HUES64 (cell line): Measurements from ENCODE around the gene TMEM100.
A peak's percentile ranks its signal among the peaks of the same experiment; 100 is the strongest.

ENCODE experiments used
- H3K27ac ChIP-seq: 2 replicates; pipeline ENCODE4 v1.7.0; 2013; ENCODE audit warnings: low read depth, low read length, inconsistent platforms
- H3K27me3 ChIP-seq: 2 replicates; pipeline ENCODE4 v1.6.1; 2013; ENCODE audit warnings: mild to moderate bottlenecking, low read length; ENCODE audit not compliant: insufficient read depth
- H3K36me3 ChIP-seq: 2 replicates; pipeline ENCODE4 v1.6.1; 2013; ENCODE audit warnings: mild to moderate bottlenecking, low read length; ENCODE audit not compliant: insufficient read depth
- H3K4me1 ChIP-seq: 2 replicates; pipeline ENCODE4 v1.6.1; 2013; ENCODE audit warnings: mild to moderate bottlenecking, low read length, moderate library complexity; ENCODE audit not compliant: insufficient read depth
- H3K4me3 ChIP-seq: 2 replicates; pipeline ENCODE4 v1.5.1; 2013; ENCODE audit warnings: mild to moderate bottlenecking, low read length, moderate library complexity
- H3K9ac ChIP-seq: 2 replicates; pipeline ENCODE4 v1.6.1; 2013; ENCODE audit warnings: mild to moderate bottlenecking, low read depth, low read length
- H3K9me3 ChIP-seq: 2 replicates; pipeline ENCODE4 v1.6.1; 2013; ENCODE audit warnings: low read depth, low read length; ENCODE audit not compliant: insufficient read depth
- WGBS: fragments of 150-250, 120-280 bp; methylation state at CpG from one replicate; pipeline ENCODE4 v1.1.7; 2013; ENCODE audit warnings: missing lambda C conversion rate; 5-methylcytosine and 5-hydroxymethylcytosine counted together

Gene TMEM100

DNA sequence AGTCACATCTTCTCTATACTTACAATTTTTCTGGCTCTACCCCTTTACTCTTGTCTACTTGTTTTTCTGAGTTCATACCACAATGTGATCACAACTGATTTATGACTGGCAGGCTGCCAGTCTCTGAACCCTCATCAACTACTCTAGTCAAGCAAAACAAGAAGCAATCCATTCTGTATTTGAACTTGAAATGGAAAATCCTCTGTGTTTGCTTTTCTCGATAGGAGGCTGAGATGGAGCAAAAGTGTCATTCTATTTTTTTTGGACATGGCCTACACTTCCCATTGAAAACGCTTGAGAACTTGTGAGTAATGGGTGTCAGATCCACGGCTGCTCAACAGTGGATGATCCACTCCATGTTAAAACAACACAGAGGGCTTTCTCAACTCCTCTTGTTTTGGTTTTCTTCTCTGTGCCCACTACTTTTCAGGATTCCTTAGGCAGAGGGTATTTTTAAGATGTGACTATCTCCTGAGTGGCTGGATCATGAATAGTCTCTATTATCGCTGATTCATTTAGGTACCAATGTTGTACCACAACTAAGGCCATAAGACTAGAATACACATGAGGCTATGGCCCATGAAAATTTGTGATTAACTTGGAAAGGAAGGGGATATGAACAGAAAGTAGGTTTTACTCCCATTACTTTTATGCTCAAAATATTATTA, 11.7 kb downstream of the TMEM100 start:
- H3K36me3 ChIP-seq = no peaks in the 10 kb centered on the region
- no peak overlapping the region for H3K4me3 ChIP-seq
- H3K9ac ChIP-seq = no peak overlapping the region
- no peaks in the 10 kb centered on the region for H3K27me3 ChIP-seq
- H3K27ac ChIP-seq = no peak overlapping the region
- WGBS = 94% methylated on average over 4 of the region's 4 CpGs
- H3K9me3 ChIP-seq = no peaks in the 10 kb centered on the region
- peaks cover 19% of the 10 kb centered on the region for H3K4me1 ChIP-seq

DNA sequence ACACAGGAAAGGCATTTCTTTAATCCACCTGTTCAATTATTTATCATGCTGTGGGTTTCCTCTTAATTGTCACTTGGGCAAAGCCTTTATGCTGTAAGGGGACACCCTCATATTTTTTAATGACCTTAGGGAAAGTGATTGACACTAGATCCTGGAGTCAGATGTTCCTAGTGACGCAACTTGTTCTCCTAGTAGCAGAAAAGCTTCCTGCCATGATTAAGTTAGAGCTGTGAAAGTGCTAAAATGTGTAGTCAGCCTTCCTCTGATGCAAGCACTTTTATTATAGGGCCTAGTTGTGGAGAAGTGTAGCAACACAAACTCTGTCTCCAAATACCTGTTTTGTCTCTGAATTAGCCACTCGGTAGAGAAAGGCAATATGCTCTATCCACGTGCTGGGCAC, 12.3 kb downstream of the TMEM100 start:
- no peak overlapping the region for H3K4me3 ChIP-seq
- H3K9me3 ChIP-seq = no peaks in the 10 kb centered on the region
- H3K9ac ChIP-seq = no peak overlapping the region
- H3K27me3 ChIP-seq = no peaks in the 10 kb centered on the region
- H3K27ac ChIP-seq = no peak overlapping the region
- WGBS = 95% methylated on average over 3 of the region's 3 CpGs
- peaks cover 24% of the 10 kb centered on the region for H3K4me1 ChIP-seq
- no peaks in the 10 kb centered on the region for H3K36me3 ChIP-seq

DNA sequence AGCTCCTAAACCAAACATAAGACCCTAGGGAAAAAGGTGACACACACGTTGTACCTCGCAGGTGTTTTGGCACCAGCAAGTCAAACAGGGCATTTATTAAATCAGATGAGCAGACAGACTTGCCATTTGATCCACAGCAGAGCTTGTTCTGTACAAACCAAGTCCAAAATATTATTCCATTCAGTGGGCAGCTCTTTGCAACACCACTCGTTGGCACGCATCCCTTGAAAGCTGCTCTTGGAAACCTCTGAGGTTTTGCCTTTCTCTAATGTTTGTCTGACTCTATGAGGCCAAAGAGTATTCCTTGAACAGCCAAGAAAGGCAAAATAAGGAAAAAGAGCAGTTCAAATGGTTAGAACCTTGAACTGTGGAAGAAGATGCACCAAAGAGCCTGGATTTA, 12.7 kb downstream of the TMEM100 start:
- Histone ChIP-seq H3K9me3 (no peaks in the 10 kb centered on the region), H3K36me3 (no peaks in the 10 kb centered on the region), H3K4me3 (no peak overlapping the region), H3K4me1 (peaks cover 25% of the 10 kb centered on the region), H3K27me3 (no peaks in the 10 kb centered on the region), H3K9ac (no peak overlapping the region), H3K27ac (no peak overlapping the region)
- 96% methylated on average over 4 of the region's 4 CpGs for WGBS

DNA sequence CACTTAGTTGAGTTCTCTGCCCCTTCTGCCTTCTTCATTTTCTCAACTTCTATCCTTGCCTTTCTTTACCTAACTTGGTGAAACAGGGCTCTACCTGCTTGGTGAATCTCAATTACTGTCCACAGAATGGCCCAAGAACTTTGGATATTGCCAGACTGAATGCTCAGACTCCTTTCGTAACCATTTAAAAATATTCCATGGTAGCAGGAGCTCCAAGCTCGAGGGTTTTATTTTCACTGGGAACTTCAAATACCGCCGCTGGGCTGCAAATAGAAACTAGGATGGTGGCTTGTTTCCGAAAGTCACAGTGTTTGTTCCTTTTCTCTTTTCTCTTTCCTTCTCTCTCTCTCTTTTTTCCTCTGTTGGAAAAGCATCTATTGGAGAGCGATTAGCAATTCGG, 13.2 kb downstream of the TMEM100 start:
- H3K4me3 ChIP-seq = no peak overlapping the region
- H3K27me3 ChIP-seq = no peaks in the 10 kb centered on the region
- 92% methylated on average over 7 of the region's 7 CpGs for WGBS
- no peaks in the 10 kb centered on the region for H3K9me3 ChIP-seq
- peaks cover 25% of the 10 kb centered on the region for H3K4me1 ChIP-seq
- no peak overlapping the region for H3K9ac ChIP-seq
- no peak overlapping the region for H3K27ac ChIP-seq
- H3K36me3 ChIP-seq = no peaks in the 10 kb centered on the region

DNA sequence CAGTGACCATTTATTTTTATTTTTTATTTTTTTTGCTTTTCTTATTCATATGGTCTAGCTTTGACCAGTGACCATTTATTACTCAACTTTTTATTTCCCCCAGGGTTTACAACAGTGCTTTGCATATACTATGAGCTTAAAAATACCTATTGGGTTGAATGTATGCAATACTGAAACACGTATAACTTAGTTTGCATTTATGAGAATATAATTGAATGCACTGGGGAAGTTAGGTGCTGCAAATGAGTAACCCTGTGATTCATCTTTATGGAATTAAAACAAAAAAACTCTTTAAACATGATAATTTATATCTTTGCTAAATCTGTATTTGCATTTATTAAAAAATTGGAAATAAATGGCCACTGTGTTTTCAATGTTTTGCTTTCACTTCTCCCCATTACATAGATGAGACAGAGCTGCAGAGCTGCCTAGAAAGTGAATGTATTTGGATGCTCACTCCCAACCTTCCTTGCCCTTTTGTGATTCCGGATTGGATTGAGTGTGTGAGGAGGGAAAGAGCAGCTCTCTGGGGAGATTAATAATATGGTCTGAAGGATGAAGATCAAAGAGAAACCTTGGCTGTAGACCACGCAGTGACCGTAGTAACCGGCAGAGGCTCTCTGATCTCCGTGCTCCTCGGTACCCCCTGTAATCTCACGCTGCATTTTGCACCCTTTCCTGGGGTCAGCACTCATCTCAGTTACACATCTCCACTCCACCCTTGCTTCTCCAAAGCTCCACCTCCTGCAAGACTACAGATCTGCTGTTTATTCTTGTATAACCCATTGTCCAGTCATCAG, 14.3 kb downstream of the TMEM100 start:
- Histone ChIP-seq H3K27ac (no peak overlapping the region), H3K4me1 (peaks cover 25% of the 10 kb centered on the region), H3K4me3 (no peak overlapping the region), H3K27me3 (no peaks in the 10 kb centered on the region), H3K36me3 (no peaks in the 10 kb centered on the region), H3K9ac (no peak overlapping the region), H3K9me3 (no peaks in the 10 kb centered on the region)
- WGBS = 82% methylated on average over 8 of the region's 8 CpGs

DNA sequence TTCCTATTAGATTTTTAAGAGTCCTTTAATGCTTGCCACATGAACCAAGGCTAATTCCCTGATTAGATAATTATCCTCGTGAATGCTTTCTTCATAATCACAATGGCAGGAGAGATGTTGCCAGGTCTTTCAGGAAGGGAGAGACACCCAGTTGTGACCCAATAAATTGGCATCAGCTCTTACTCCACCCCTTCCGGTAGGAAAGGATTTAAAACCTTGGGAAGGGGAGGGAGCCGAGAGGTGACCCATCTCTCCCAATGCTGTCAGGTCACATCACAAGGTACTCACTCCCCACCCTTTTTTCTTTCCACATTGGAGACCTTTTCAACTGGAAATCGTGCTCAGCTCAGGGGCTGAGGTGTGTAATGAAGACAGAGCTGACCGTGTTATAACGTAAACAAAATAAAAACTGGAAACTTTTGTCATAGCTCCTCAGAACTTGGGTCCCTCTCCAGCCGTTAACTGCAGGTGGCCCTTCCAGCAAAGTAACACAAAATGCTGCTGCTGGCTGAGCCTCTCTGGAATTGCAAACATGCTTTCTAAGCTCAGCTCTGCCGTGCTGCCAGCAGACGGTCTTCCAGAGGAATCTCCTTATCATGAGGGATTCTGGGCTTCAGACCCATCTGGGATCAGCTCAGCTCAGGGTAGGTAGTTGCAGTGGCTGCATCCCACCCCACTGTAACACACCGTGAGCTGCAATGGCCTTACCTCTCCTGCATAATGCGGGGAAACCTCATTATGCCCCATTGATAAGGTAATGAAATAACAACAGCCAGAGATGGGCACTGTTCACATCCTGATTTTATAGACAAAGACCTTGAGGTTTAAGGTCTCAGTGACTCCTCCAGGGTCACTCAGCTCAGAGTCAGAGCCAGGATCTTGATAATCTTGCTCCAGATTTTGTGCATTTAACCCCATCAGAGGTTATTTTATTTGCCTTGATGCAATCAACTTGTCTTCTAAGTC, 15.6 kb downstream of the TMEM100 start:
- no peaks in the 10 kb centered on the region for H3K27me3 ChIP-seq
- H3K9ac ChIP-seq = 0 out of 2 replicates have a peak overlapping the region, but pooled peaks have one; percentile 1
- WGBS = 45% methylated on average over 9 of the region's 11 CpGs
- H3K27ac ChIP-seq = no peak overlapping the region
- H3K4me3 ChIP-seq = no peak overlapping the region
- H3K4me1 ChIP-seq = peaks cover 25% of the 10 kb centered on the region
- 0 out of 2 replicates have a peak, but pooled peaks cover 2% of the 10 kb centered on the region for H3K9me3 ChIP-seq
- no peaks in the 10 kb centered on the region for H3K36me3 ChIP-seq

DNA sequence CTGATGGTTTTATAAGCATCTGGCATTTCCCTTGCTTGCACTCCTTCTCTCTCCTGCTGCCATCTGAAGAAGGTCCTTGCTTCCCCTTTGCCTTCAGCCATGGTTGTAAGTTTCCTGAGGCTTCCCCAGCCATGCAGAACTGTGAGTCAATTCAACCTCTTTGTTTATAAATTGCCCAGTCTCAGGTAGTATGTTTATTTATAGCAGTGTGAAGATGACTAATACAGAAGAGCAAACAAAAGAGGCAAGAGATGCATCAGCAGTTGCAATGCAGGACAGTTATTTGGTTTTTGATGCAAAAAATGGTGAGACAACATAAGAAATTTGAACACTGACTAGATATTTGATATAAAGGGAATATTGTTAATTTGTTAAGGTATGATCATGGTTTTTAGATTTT, 16.8 kb downstream of the TMEM100 start:
- Histone ChIP-seq H3K27me3 (no peaks in the 10 kb centered on the region), H3K4me3 (no peak overlapping the region), H3K9me3 (0 out of 2 replicates have a peak, but pooled peaks cover 3% of the 10 kb centered on the region), H3K27ac (no peak overlapping the region), H3K36me3 (no peaks in the 10 kb centered on the region), H3K4me1 (peaks cover 25% of the 10 kb centered on the region), H3K9ac (no peak overlapping the region)

DNA sequence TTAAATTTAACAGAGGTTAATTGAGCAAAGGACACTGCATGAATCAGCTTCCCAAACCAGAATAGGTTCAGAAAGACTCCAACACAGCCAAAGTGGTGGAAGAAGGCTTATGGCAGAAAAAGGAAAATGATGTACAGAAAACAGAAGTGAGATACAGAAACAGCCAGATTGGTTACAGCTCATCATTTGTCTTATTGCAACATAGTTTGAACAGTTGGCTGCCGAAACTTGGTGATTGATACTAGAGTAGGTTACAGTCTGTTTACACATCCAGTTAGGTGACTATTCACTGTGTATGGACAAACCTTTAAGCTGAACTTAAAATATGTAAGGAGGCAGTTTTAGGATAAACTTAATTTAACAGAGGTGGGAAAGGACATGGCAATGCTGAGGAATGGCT, 18.3 kb downstream of the TMEM100 start:
- Histone ChIP-seq H3K36me3 (no peaks in the 10 kb centered on the region), H3K27me3 (no peaks in the 10 kb centered on the region), H3K4me1 (peaks cover 25% of the 10 kb centered on the region), H3K9ac (no peak overlapping the region), H3K4me3 (no peak overlapping the region), H3K27ac (no peak overlapping the region), H3K9me3 (0 out of 2 replicates have a peak, but pooled peaks cover 3% of the 10 kb centered on the region)
- 97% methylated on average over 1 of the region's 1 CpG for WGBS

DNA sequence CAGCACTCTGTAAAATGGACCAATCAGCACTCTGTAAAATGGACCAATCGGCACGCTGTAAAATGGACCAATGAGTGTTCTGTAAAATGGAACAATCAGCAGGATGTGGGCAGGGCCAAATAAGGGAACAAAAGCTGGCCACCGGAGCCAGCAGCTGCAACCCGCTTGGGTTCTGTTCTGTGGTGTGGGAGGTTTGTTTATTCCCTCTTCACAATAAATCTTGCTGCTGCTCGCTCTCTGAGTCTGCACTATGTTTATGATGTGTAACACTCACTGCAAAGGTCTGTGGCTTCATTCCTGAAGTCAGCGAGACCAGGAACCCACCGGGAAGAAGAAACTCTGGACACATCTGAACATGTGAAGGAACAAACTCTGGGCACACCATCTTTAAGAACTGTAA, 20.5 kb downstream of the TMEM100 start:
- Histone ChIP-seq H3K9ac (no peak overlapping the region), H3K36me3 (no peaks in the 10 kb centered on the region), H3K27me3 (no peaks in the 10 kb centered on the region), H3K4me3 (no peak overlapping the region), H3K27ac (no peak overlapping the region), H3K4me1 (peaks cover 15% of the 10 kb centered on the region), H3K9me3 (0 out of 2 replicates have a peak, but pooled peaks cover 3% of the 10 kb centered on the region)
- WGBS = 99% methylated on average over 7 of the region's 7 CpGs

DNA sequence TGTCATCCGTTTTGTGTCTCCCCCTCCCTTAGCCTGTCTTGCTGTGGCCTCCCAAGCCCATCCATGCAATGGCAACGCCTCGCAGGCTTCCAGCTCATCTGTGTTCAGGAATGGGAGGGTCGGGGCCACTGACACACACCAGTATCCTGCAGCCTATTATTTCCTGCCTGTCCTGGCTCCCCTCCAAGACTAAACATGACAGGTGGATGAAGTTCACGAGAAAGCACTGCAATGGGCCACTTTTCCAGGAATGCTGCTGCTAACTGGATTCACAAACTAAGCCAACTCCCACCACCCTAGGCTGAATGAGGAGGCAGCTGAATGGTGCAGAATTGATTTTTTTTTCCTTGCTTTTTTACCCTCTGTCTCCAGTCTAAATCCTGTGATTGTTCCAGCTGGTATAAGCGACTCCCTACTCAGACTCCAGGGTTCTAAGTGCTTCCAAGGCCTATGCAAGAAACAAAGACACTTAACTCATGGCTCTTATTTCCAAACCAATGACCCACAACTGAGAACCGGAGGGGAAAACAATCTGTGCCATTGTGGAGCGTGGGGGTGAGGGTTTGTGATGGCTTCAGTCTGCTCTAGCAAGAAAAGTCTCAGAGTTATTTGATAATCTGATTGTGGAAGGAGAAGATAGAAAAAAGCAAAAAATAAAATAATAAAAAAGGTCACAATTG, 23.3 kb downstream of the TMEM100 start:
- Histone ChIP-seq H3K9me3 (0 out of 2 replicates have a peak, but pooled peaks cover 3% of the 10 kb centered on the region), H3K4me1 (peaks cover 9% of the 10 kb centered on the region), H3K27me3 (no peaks in the 10 kb centered on the region), H3K4me3 (no peak overlapping the region), H3K9ac (no peak overlapping the region), H3K36me3 (no peaks in the 10 kb centered on the region), H3K27ac (no peak overlapping the region)
- 86% methylated on average over 8 of the region's 8 CpGs for WGBS
